ENCODE results near the gene NTRK2. TPM values are rescaled to one million over a fixed set of nuclear protein-coding genes. Genes with fewer than 3 reads are reported as not detected.

Gene NTRK2
- total and polyA plus RNA-seq, 2 donors, result 7.7 to 56.7 TPM

DNA sequence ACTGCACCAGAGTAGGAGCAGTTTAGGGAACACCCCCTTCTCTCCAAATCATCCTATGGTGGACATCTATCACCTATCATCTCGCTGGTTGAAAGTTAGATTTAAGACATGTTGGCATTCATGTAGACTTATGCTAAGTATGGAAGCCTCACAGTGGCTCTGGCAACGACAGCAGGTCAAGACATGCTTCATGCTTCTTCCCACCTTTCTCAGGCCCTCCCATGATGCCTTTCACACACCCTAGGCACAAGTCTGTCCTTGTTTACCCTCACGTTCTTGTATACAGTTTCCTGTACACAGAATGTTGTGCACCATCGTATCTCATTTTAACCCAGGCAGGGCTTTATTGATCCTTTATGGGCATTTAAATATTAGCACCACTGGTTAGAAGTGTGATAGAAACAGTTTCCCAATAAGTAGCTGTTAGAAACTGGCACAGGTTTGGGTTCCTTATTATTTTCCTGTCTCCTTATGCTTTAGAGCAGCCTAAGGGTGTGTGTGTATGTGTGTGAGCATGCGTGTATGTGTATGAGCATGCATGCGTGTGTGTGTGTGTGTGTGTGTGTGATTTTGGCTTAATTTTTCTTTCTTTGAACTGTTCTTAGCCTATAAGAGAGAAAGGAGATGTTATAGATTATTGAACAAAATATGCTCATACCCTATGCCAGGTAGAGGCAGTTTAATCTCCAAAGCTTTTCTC, 160.6 kb downstream of the NTRK2 start:
- WGBS, result 86% methylated on average over 6 of the region's 6 CpGs
- Histone ChIP-seq H3K4me3 (ENCODE audit: low read depth, low read length) (no peak overlapping the region), H3K4me1 (ENCODE audit: insufficient read depth) (no peaks in the 10 kb centered on the region), H3K36me3 (ENCODE audit: insufficient read depth) (no peaks in the 10 kb centered on the region), H3K27ac (ENCODE audit: low read depth) (no peak overlapping the region)
- DNase-seq (ENCODE audit: extremely low spot score), result no peak

DNA sequence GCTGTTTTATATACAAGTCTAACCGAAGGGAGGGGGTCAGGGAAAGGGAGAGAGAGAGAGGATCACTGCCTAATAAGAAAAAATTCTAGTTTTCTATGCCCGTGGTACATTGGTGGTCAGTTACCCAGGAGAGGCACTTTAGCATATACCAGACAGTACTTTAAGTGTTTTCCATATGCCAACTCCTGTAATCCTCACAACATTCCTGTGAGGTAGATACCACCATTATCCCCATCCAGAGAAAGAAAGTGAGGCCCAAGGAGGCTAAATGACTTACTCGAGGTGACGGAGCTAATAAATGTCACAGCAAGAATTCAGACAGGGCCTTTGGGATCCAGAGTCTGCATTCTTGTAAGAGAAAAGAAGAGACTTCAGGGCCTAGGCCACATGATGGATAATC, 161.8 kb downstream of the NTRK2 start:
- Histone ChIP-seq H3K36me3 (ENCODE audit: insufficient read depth) (no peaks in the 10 kb centered on the region), H3K4me1 (ENCODE audit: insufficient read depth) (no peaks in the 10 kb centered on the region), H3K27ac (ENCODE audit: low read depth) (no peak overlapping the region), H3K4me3 (ENCODE audit: low read depth, low read length) (no peak overlapping the region)
- 71% methylated on average over 4 of the region's 4 CpGs for WGBS
- no peak for DNase-seq (ENCODE audit: extremely low spot score)

DNA sequence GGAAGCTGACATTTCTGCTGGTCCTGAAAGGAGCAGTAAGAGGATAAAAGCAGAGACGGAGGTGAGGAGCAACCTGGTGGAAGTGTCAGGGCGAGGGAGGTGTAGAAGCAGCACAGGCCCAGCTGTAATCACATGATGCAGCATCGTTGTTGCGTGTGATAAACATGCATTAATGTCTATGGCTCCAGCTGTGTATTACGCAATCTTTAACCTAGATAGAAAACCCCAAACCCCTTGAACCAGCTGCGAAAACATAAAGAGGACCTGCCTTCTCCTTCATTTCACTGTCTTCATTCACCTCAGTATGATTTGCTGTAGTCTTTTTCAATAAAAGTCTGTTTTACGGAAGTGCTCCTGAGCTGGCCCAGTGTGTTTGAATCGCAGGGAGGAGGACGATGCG, 162.9 kb downstream of the NTRK2 start:
- Histone ChIP-seq H3K36me3 (ENCODE audit: insufficient read depth) (no peaks in the 10 kb centered on the region), H3K4me1 (ENCODE audit: insufficient read depth) (no peaks in the 10 kb centered on the region), H3K27ac (ENCODE audit: low read depth) (no peak overlapping the region), H3K4me3 (ENCODE audit: low read depth, low read length) (no peak overlapping the region)
- 77% methylated on average over 10 of the region's 10 CpGs for WGBS
- DNase-seq (ENCODE audit: extremely low spot score), result no peak

DNA sequence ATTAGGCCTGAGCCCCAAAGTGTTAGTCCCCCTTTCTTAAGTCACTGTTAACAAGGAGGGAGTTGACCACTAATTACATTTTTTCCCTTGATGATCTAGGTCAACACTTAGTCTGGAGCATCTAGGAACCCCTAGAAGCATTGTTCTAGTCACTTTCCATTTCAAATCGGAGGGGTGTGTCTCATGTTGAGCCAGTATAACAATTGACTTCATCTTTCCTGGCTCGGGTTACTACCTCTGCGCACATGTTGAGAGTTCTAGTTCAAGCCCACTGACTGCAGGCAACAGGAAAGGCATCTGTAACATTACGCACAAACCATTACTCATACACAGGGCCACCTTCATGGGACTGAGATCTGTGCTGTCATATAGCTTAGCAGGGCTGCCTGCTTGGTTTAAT, 164.9 kb downstream of the NTRK2 start:
- H3K4me1 ChIP-seq (ENCODE audit: insufficient read depth), result no peaks in the 10 kb centered on the region
- no peak overlapping the region for H3K4me3 ChIP-seq (ENCODE audit: low read depth, low read length)
- no peak overlapping the region for H3K27ac ChIP-seq (ENCODE audit: low read depth)
- no peaks in the 10 kb centered on the region for H3K36me3 ChIP-seq (ENCODE audit: insufficient read depth)
- 88% methylated on average over 4 of the region's 4 CpGs for WGBS
- DNase-seq (ENCODE audit: extremely low spot score), result no peak

DNA sequence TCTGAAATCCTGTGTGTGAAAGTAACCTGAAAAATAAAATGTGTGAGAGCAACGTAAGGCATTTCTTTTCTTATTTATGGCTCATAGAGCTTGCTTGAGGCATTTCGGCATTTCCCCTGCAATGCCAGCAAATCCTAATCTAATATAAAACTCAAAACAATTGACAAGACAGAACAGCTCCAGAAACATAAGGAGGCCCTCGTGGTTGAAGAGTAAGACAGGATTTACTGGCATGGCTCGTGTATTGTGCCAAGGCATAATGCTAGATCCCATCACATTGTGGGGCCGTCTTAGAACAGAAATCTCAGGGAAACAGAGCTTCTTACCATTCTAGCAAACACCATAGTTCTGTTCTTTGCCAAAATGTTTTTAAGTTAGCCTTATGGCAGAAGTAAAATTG, 166.2 kb downstream of the NTRK2 start:
- no peak for DNase-seq (ENCODE audit: extremely low spot score)
- Histone ChIP-seq H3K36me3 (ENCODE audit: insufficient read depth) (no peaks in the 10 kb centered on the region), H3K4me3 (ENCODE audit: low read depth, low read length) (no peak overlapping the region), H3K27ac (ENCODE audit: low read depth) (no peak overlapping the region), H3K4me1 (ENCODE audit: insufficient read depth) (no peaks in the 10 kb centered on the region)
- WGBS, result 75% methylated on average over 5 of the region's 5 CpGs

DNA sequence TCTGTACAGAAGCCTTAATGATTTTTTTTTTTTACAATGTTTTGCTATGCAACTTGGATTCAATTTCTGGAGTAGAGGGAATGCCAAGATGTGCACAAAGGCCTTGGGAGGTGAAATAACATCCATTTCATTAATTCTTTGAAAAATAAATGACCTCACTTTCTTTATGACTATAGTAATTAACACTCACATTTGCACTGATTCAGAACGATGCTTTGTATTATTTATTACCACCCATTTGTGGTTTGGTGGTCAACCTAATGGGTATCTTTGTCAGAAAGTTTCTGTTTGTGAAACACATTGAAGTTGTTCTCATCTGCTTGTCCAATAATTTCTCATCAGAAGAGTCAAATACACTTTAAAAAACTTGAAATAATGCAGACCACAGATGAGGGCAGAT, 169.3 kb downstream of the NTRK2 start:
- Histone ChIP-seq H3K4me1 (ENCODE audit: insufficient read depth) (no peaks in the 10 kb centered on the region), H3K4me3 (ENCODE audit: low read depth, low read length) (no peak overlapping the region), H3K27ac (ENCODE audit: low read depth) (no peak overlapping the region), H3K36me3 (ENCODE audit: insufficient read depth) (no peaks in the 10 kb centered on the region)
- no peak for DNase-seq (ENCODE audit: extremely low spot score)
- 70% methylated on average over 1 of the region's 1 CpG for WGBS

DNA sequence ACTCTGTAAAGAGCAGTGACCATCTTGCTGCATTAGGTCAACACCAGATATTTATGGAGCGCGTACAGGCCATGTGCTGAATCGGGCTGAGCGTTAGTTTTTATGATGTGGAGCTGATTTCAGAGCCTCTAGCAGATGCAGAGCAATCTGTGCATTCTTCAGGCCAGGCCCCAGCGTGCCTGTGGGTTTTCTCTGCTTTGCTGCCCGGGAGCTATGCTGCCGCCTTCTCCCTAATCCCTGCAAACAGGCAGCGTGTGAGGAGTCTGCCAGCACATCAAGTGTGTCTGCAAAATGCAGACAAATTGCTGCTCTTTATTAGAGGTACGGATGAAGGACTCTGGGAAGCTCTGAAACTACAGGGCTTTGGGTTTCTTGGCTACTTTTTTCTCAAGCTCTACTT, 170.0 kb downstream of the NTRK2 start:
- no peak for DNase-seq (ENCODE audit: extremely low spot score)
- WGBS, result 22% methylated on average over 9 of the region's 9 CpGs

DNA sequence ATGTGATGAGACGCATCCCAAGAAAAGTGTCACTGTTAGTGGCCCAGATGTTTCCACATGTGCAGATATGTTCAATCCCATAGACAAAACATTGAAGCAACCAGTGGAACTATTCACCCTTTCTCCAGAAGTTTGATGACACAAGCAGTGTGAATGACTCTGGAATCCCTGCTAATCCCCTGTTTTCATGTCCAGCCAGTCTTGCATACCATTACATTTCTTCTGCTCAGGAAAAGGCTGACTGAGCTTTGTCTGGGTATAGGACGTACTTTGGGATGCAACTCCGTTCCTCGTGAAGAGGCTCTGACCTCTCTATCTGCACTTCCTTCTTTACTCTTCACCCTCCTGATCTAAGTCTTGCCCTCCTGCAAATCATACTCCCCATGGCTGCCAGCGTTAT, 172.4 kb downstream of the NTRK2 start:
- Histone ChIP-seq H3K27ac (ENCODE audit: low read depth) (no peak overlapping the region), H3K4me1 (ENCODE audit: insufficient read depth) (no peaks in the 10 kb centered on the region), H3K36me3 (ENCODE audit: insufficient read depth) (no peaks in the 10 kb centered on the region), H3K4me3 (ENCODE audit: low read depth, low read length) (no peak overlapping the region)
- WGBS, result 77% methylated on average over 5 of the region's 5 CpGs
- no peak for DNase-seq (ENCODE audit: extremely low spot score)

More for the DNA sequence above, 170.0 kb downstream of the NTRK2 start:
- no peaks in the 10 kb centered on the region for H3K4me1 ChIP-seq (ENCODE audit: insufficient read depth)
- H3K27ac ChIP-seq (ENCODE audit: low read depth), result no peak overlapping the region
- H3K36me3 ChIP-seq (ENCODE audit: insufficient read depth), result no peaks in the 10 kb centered on the region
- no peak overlapping the region for H3K4me3 ChIP-seq (ENCODE audit: low read depth, low read length)

DNA sequence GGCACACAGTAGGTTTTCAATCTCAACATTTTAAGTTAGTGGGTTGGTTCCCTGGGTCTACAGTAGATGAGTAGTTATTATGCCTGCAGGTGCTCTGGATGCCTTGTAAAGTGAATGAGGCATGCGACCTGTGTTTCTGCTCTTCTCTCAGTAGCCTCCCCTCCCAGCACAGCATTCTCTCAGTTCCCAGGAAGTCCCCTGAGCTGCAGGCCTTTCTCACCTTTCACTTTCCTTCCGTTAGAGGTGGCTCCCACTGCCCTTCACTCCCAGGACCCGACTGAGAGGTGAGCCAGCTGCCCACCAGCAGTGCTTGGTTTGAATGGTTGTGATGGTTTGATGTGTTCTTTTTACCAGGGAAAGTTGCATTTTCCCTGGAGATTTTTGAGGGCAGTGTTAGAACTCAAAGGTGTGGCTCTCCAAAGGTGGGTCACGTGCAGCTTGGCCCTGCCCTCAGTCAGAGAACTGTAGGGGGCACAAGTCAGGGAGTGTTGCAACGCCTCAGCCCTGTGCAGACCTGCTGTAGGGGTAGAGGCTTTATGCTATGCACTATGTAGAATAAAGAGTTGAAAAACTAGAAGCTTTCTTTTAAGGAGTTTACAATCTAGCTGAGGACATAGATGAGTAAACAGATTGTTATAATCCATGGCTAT, 173.8 kb downstream of the NTRK2 start:
- Histone ChIP-seq H3K27ac (ENCODE audit: low read depth) (no peak overlapping the region), H3K4me1 (ENCODE audit: insufficient read depth) (no peaks in the 10 kb centered on the region), H3K4me3 (ENCODE audit: low read depth, low read length) (no peak overlapping the region), H3K36me3 (ENCODE audit: insufficient read depth) (no peaks in the 10 kb centered on the region)
- DNase-seq (ENCODE audit: extremely low spot score), result no peak
- 80% methylated on average over 5 of the region's 5 CpGs for WGBS

DNA sequence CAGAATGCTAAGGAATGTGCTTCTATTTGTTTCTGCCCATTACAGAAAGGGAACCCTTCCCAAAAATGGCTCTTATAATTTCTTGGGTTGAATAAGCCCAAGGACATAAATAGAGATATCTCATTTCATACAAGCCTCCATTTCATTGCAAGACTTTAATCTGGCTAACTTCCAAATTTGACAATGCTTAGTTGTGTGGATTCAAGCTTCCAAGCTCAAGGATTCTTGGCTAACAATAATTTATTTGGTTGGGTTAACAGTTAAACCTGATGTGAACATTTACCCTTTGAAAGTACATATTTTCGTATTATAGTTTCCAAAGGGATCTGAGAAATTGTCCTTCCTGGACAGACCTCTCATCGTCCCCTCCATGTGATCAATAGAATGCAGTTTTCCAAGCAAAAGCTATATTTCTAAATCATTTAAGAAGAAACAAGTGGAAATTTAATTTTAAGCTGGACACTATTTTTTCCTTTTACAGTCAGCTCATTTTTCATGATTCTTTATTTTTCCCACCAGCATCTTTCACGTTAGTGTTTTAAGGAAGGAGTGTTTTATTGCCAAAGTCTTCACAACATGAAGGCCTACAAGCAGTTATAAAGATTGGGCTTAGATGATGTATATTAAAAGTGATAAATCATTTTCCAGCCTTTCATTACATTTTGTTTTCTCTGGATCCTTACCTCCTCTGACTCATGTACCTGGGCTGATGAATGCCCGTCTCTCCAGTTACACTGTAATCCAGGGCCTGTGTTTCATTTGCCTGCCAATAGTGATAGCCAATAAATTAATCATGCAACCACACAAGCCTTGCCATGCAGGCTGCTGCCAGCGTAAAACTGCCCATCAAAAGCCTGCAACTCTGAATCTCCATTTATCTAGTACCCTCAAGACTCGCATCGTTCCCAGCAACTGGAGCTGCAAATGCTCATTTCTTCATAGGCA, 176.7 kb downstream of the NTRK2 start:
- Histone ChIP-seq H3K36me3 (ENCODE audit: insufficient read depth) (no peaks in the 10 kb centered on the region), H3K4me1 (ENCODE audit: insufficient read depth) (no peaks in the 10 kb centered on the region), H3K27ac (ENCODE audit: low read depth) (no peak overlapping the region), H3K4me3 (ENCODE audit: low read depth, low read length) (no peak overlapping the region)
- DNase-seq (ENCODE audit: extremely low spot score), result no peak
- 90% methylated on average over 7 of the region's 7 CpGs for WGBS

DNA sequence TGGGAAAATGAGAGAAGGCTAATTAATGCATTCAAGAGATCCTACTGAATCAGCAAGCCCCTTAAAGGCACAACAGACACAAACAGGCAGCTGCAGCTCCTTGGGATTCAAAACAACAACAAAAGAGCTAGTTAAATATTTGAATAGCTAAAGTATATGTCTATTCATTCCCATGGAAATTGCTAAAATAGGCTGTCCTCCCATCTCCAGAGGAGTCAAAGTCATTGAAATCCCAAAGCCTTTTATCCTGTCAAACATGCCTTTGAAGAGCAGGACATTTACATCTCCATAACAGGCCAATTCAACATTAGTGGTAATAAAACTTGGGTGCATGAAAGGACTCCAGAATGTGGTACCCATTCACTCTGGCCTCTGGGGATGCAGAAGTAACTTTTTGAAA, 177.4 kb downstream of the NTRK2 start:
- no peak overlapping the region for H3K4me3 ChIP-seq (ENCODE audit: low read depth, low read length)
- no peak for DNase-seq (ENCODE audit: extremely low spot score)
- H3K36me3 ChIP-seq (ENCODE audit: insufficient read depth), result no peaks in the 10 kb centered on the region
- no peaks in the 10 kb centered on the region for H3K4me1 ChIP-seq (ENCODE audit: insufficient read depth)
- H3K27ac ChIP-seq (ENCODE audit: low read depth), result no peak overlapping the region

DNA sequence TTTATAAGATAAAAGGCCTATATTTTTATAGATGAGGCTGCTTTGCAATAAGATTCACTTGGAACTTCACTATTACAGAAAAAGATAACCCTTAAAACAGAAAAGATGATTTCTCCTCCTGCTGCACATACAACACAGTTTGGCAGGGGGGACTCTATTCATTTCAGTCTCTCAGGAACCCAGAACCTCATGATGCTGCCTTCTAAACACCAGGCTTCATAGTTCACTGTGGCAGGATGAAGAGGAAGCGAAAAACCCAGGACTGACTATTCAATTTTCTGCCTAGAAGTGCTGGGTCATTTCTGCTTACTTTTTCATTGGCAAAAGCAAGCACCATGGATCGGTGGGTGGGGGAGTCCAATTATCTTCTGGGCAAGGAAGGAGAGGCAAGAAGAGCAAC, 179.5 kb downstream of the NTRK2 start:
- H3K4me1 ChIP-seq (ENCODE audit: insufficient read depth), result no peaks in the 10 kb centered on the region
- DNase-seq (ENCODE audit: extremely low spot score), result no peak
- WGBS, result 97% methylated on average over 2 of the region's 2 CpGs
- no peaks in the 10 kb centered on the region for H3K36me3 ChIP-seq (ENCODE audit: insufficient read depth)
- no peak overlapping the region for H3K4me3 ChIP-seq (ENCODE audit: low read depth, low read length)
- H3K27ac ChIP-seq (ENCODE audit: low read depth), result no peak overlapping the region

DNA sequence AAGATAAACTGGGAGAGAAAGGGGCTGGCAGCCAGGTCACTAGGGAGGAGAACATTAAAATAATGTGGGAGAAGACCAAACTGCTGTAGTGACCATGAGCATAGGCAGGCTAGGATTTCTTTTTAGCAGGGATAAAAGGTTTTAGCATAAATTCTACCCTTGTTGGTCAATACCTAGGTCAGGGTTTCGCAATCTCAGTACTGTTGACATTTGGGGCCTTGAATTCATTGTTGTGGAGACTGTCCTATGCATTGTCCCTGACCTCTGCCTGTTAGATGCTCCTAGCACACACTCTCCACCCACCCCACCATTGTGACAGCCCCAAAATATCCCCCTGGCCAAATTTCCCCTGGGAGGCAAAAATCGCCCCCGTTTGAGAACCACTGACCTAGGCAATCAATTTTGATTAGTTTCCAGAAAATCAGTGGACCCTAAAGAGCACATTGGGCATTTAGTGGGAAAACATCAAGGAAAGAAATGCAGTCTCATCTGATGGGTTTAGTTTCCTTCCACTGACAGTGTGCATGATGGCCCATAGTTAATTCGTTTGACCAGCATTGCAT, 181.4 kb downstream of the NTRK2 start:
- Histone ChIP-seq H3K27ac (ENCODE audit: low read depth) (no peak overlapping the region), H3K36me3 (ENCODE audit: insufficient read depth) (no peaks in the 10 kb centered on the region), H3K4me1 (ENCODE audit: insufficient read depth) (no peaks in the 10 kb centered on the region), H3K4me3 (ENCODE audit: low read depth, low read length) (no peak overlapping the region)
- WGBS, result 94% methylated on average over 4 of the region's 4 CpGs
- DNase-seq (ENCODE audit: extremely low spot score), result no peak
